ENCODE measurements around the gene SLC39A11. TPM values are rescaled to one million over a fixed set of nuclear protein-coding genes. Genes with fewer than 3 reads are reported as not detected.

SLC39A11 gene
- total RNA-seq, 1 experiment from 2014 or later, result 56.1 TPM

DNA sequence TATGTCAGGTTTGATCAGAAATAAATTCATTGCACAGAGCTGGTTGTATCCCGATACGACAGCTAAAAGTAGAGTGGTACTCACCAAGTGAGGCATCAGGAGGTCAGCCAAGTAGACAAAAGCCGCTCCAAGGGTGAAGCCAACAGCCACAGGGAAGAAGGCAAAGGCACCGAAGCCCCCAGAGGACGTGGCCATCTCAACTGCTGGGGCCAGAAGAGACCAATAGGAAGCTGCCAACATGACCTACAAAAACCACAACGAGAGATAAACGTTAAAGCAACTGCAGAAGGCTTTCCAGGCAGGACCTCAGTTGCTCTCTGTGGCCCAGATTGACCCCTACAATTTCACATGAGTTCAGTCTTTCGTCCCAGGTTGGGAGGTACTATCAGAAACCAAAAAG is 61.0 kb downstream of the SLC39A11 start:
- Histone ChIP-seq H3K9me3 (ENCODE audit: control insufficient read depth, insufficient read depth, low read depth, low read length) (no peaks in the 10 kb centered on the region), H3K27me3 (ENCODE audit: control insufficient read depth, insufficient read depth, low read length) (no peaks in the 10 kb centered on the region), H3K36me3 (ENCODE audit: control insufficient read depth, insufficient read depth, low read length) (no peaks in the 10 kb centered on the region), H3K4me3 (ENCODE audit: low read depth in 2 of 2, low read length in 2 of 2) (no peak overlapping the region), H3K27ac (ENCODE audit: low read length) (no peak overlapping the region), H3K4me1 (ENCODE audit: control insufficient read depth, insufficient read depth, low read length) (no peaks in the 10 kb centered on the region)
- ATAC-seq (no peak), DNase-seq (ENCODE audit: low read depth, low spot score) (no peak)
- in situ Hi-C loops (cut with HindIII; ENCODE audit: low pct_unique_long_range_greater_than_20kb, low sequenced_read_pairs), result no loop called here
- TF ChIP-seq POLR2AphosphoS5 (IDR thresholded peaks at IDR 0.05; ENCODE audit: low read depth, low read length) (no peak), SIN3A (IDR thresholded peaks at IDR 0.05; ENCODE audit: borderline replicate concordance, insufficient read depth, low read depth, low read length) (no peak), TCF7L2 (IDR thresholded peaks at IDR 0.05; ENCODE audit: low read depth, low read length) (no peak)
- TF ChIP-seq, protein P1, sequence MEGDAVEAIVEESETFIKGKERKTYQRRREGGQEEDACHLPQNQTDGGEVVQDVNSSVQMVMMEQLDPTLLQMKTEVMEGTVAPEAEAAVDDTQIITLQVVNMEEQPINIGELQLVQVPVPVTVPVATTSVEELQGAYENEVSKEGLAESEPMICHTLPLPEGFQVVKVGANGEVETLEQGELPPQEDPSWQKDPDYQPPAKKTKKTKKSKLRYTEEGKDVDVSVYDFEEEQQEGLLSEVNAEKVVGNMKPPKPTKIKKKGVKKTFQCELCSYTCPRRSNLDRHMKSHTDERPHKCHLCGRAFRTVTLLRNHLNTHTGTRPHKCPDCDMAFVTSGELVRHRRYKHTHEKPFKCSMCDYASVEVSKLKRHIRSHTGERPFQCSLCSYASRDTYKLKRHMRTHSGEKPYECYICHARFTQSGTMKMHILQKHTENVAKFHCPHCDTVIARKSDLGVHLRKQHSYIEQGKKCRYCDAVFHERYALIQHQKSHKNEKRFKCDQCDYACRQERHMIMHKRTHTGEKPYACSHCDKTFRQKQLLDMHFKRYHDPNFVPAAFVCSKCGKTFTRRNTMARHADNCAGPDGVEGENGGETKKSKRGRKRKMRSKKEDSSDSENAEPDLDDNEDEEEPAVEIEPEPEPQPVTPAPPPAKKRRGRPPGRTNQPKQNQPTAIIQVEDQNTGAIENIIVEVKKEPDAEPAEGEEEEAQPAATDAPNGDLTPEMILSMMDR (IDR thresholded peaks at IDR 0.05), result no peak
- TF ChIP-seq, protein P2, sequence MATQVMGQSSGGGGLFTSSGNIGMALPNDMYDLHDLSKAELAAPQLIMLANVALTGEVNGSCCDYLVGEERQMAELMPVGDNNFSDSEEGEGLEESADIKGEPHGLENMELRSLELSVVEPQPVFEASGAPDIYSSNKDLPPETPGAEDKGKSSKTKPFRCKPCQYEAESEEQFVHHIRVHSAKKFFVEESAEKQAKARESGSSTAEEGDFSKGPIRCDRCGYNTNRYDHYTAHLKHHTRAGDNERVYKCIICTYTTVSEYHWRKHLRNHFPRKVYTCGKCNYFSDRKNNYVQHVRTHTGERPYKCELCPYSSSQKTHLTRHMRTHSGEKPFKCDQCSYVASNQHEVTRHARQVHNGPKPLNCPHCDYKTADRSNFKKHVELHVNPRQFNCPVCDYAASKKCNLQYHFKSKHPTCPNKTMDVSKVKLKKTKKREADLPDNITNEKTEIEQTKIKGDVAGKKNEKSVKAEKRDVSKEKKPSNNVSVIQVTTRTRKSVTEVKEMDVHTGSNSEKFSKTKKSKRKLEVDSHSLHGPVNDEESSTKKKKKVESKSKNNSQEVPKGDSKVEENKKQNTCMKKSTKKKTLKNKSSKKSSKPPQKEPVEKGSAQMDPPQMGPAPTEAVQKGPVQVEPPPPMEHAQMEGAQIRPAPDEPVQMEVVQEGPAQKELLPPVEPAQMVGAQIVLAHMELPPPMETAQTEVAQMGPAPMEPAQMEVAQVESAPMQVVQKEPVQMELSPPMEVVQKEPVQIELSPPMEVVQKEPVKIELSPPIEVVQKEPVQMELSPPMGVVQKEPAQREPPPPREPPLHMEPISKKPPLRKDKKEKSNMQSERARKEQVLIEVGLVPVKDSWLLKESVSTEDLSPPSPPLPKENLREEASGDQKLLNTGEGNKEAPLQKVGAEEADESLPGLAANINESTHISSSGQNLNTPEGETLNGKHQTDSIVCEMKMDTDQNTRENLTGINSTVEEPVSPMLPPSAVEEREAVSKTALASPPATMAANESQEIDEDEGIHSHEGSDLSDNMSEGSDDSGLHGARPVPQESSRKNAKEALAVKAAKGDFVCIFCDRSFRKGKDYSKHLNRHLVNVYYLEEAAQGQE (IDR thresholded peaks at IDR 0.05; ENCODE audit: insufficient read depth in 1 of 2, low read depth in 2 of 2, low read length in 1 of 2), result no peak
- no TSS peak for BruUV-seq (replicated peaks)
- ChIA-PET CTCF (no interaction called here), POLR2A (no interaction called here)
- intact Hi-C loops (cut with micrococcal nuclease; ENCODE audit: unreplicated experiment), result no loop called here

DNA sequence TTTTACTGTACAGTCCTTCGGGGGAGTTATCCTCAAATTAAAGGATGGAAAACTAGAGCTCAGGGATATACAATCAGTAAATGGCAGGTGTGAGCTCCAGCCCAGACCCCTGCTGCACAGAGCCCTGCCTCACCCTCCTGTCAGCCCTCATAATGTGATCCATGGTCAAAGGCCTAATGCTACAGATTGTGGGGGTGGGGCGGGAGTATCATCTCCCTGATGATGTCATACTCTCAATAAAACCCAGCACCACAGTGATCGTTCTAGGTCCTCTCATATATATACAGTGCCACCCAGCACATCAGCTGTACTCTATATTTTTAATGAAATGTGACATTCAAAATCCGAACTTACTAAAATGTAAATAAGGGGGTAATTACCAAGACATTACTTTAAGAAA is 61.5 kb downstream of the SLC39A11 start:
- TF ChIP-seq TCF7L2 (IDR thresholded peaks at IDR 0.05; ENCODE audit: low read depth, low read length) (no peak), SIN3A (IDR thresholded peaks at IDR 0.05; ENCODE audit: borderline replicate concordance, insufficient read depth, low read depth, low read length) (no peak), POLR2AphosphoS5 (IDR thresholded peaks at IDR 0.05; ENCODE audit: low read depth, low read length) (no peak)
- TF ChIP-seq, protein P2 (IDR thresholded peaks at IDR 0.05; ENCODE audit: insufficient read depth in 1 of 2, low read depth in 2 of 2, low read length in 1 of 2), result no peak
- TF ChIP-seq, protein P1 (IDR thresholded peaks at IDR 0.05), result no peak
- POLR2A ChIA-PET, result no interaction called here
- CTCF ChIA-PET, result no interaction called here
- Histone ChIP-seq H3K27me3 (ENCODE audit: control insufficient read depth, insufficient read depth, low read length) (no peaks in the 10 kb centered on the region), H3K4me1 (ENCODE audit: control insufficient read depth, insufficient read depth, low read length) (no peaks in the 10 kb centered on the region), H3K27ac (ENCODE audit: low read length) (no peak overlapping the region), H3K36me3 (ENCODE audit: control insufficient read depth, insufficient read depth, low read length) (no peaks in the 10 kb centered on the region), H3K4me3 (ENCODE audit: low read depth in 2 of 2, low read length in 2 of 2) (no peak overlapping the region), H3K9me3 (ENCODE audit: control insufficient read depth, insufficient read depth, low read depth, low read length) (no peaks in the 10 kb centered on the region)
- DNase-seq (ENCODE audit: low read depth, low spot score) (no peak), ATAC-seq (no peak)
- no TSS peak for BruUV-seq (replicated peaks)
- in situ Hi-C loops (cut with HindIII; ENCODE audit: low pct_unique_long_range_greater_than_20kb, low sequenced_read_pairs), result no loop called here
- intact Hi-C loops (cut with micrococcal nuclease; ENCODE audit: unreplicated experiment), result no loop called here

All from Panc1 (cell line).